ENCODE measurements around the gene PROX1.

- TF ChIP-seq POLR2A (IDR thresholded peaks at IDR 0.05) = no peak
- TF ChIP-seq, protein P1, sequence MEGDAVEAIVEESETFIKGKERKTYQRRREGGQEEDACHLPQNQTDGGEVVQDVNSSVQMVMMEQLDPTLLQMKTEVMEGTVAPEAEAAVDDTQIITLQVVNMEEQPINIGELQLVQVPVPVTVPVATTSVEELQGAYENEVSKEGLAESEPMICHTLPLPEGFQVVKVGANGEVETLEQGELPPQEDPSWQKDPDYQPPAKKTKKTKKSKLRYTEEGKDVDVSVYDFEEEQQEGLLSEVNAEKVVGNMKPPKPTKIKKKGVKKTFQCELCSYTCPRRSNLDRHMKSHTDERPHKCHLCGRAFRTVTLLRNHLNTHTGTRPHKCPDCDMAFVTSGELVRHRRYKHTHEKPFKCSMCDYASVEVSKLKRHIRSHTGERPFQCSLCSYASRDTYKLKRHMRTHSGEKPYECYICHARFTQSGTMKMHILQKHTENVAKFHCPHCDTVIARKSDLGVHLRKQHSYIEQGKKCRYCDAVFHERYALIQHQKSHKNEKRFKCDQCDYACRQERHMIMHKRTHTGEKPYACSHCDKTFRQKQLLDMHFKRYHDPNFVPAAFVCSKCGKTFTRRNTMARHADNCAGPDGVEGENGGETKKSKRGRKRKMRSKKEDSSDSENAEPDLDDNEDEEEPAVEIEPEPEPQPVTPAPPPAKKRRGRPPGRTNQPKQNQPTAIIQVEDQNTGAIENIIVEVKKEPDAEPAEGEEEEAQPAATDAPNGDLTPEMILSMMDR (IDR thresholded peaks at IDR 0.05) = no peak
These were observed 2.4 kb upstream of the PROX1 start for GRCh38 chr1:213985209-213986019.
